Lower leg skin (tissue), 3 donors: Measurements from ENCODE around the gene ABR.

Experiments
- CTCF ChIP-seq, 3 donors: fragments of 450-650 bp; IDR thresholded peaks; one replicate each; pipeline ENCODE4 v1.5.1; 2016; ENCODE audit warnings: antibody characterized with exemption in 3 of 3, mild to moderate bottlenecking in 3 of 3, moderate library complexity in 2 of 3
- POLR2A ChIP-seq, 2 donors: fragments of 450-650 bp; IDR thresholded peaks; one replicate each; pipeline ENCODE4 v1.6.1; 2016 to 2017; ENCODE audit warnings: antibody characterized with exemption in 2 of 2, mild to moderate bottlenecking in 1 of 2, moderate library complexity in 1 of 2

GRCh38 chr17:1173432-1174262 is 6.1 kb downstream of the ABR start:
- TF ChIP-seq CTCF (IDR thresholded peaks at IDR 0.05) (no peak), POLR2A (IDR thresholded peaks at IDR 0.05) (no peak)
